Caco-2 (cell line): ENCODE data around the gene NEURL1B. TPM values are rescaled to one million over a fixed set of nuclear protein-coding genes. Genes with fewer than 3 reads are reported as not detected.

Experiments
- BruUV-seq: library from RNA; stranded (reverse); fragments of 400-500 nt; replicated peaks from 2 replicates; lab custom pipeline; 2021; lab: Mats Ljungman, UMichigan
- CTCF ChIA-PET: fragments of 300-600 bp; sonication (Branson Sonifier 250); formaldehyde crosslinking; loops from one replicate; lab custom pipeline; 2022; ENCODE audit warnings: antibody characterized with exemption; lab: Charles Lee
- POLR2A ChIA-PET: fragments of 300-600 bp; sonication (Branson Sonifier 250); formaldehyde crosslinking; loops from one replicate; lab custom pipeline; 2022; ENCODE audit warnings: antibody characterized with exemption; lab: Charles Lee
- DNase-seq, 2 experiments: peaks; one replicate each; pipeline versions ENCODE4 v3.0.0 to v3.0.0-alpha.2; 2020 to 2022
- H3K27me3 ChIP-seq: replicated peaks from 2 replicates; pipeline ENCODE4 v1.6.0; 2011; ENCODE audit warnings: low read length; ENCODE audit not compliant: control insufficient read depth, insufficient read depth
- H3K36me3 ChIP-seq: 2 replicates; pipeline ENCODE4 v1.5.1; 2011; ENCODE audit warnings: low read length; ENCODE audit not compliant: control insufficient read depth, insufficient read depth
- H3K4me1 ChIP-seq: fragments of 250-450 bp; sonication (Bioruptor Pico); 2 replicates; pipeline ENCODE4 v1.5.1; 2020; ENCODE audit warnings: mild to moderate bottlenecking
- H3K4me3 ChIP-seq: 2 replicates; pipeline ENCODE4 v1.5.1; 2011; ENCODE audit warnings: low read depth, mild to moderate bottlenecking, control low read depth, low read length
- H3K9me3 ChIP-seq: fragments of 250-450 bp; sonication (Bioruptor Pico); 2 replicates; pipeline ENCODE4 v1.5.1; 2020; ENCODE audit warnings: mild to moderate bottlenecking, moderate library complexity
- H3K27ac Mint-ChIP-seq: one replicate; pipeline ENCODE4 v1.8.0; 2022; ENCODE audit warnings: mixed read lengths; ENCODE audit not compliant: unreplicated experiment
- H3K27me3 Mint-ChIP-seq: one replicate; pipeline ENCODE4 v1.8.0; 2022; ENCODE audit warnings: mixed read lengths; ENCODE audit not compliant: insufficient read depth, unreplicated experiment
- H3K36me3 Mint-ChIP-seq: one replicate; pipeline ENCODE4 v1.8.0; 2022; ENCODE audit warnings: mild to moderate bottlenecking, mixed read lengths; ENCODE audit not compliant: insufficient read depth, unreplicated experiment
- H3K4me1 Mint-ChIP-seq: one replicate; pipeline ENCODE4 v1.8.0; 2022; ENCODE audit warnings: low read depth, mixed read lengths; ENCODE audit not compliant: unreplicated experiment
- H3K4me3 Mint-ChIP-seq: one replicate; pipeline ENCODE4 v1.8.0; 2022; ENCODE audit warnings: mild to moderate bottlenecking, moderate library complexity, mixed read lengths; ENCODE audit not compliant: unreplicated experiment
- H3K9me3 Mint-ChIP-seq: one replicate; pipeline ENCODE4 v1.8.0; 2022; ENCODE audit warnings: mixed read lengths; ENCODE audit not compliant: unreplicated experiment
- CTCF ChIP-seq, 2 experiments: fragments of 200-600 bp in 1 of 2; IDR thresholded peaks; 1 replicate in 1 of 2; 2 replicates in 1 of 2; pipeline versions ENCODE4 v1.5.1 to v1.8.0; 2011 to 2022; ENCODE audit warnings: antibody characterized with exemption in 1 of 2, control low read depth in 1 of 2, inconsistent platforms in 1 of 2, low read depth in 1 of 2, low read length in 1 of 2, mild to moderate bottlenecking in 1 of 2, moderate library complexity in 1 of 2; ENCODE audit not compliant: insufficient read depth in 1 of 2, severe bottlenecking in 1 of 2, unreplicated experiment in 1 of 2
- intact Hi-C: fragments of 100-400 bp; cut with micrococcal nuclease; formaldehyde crosslinking; loops from one replicate; pipeline ENCODE4 v1.10.0; 2022; ENCODE audit not compliant: unreplicated experiment
- total RNA-seq: library from RNA; stranded (reverse); gene quantifications from 2 replicates; pipeline ENCODE4 v1.2.3, GENCODE V29; 2022

The NEURL1B gene
- total RNA-seq, 1 experiment from 2014 or later, result 7.6 TPM

- intact Hi-C loops, result loop anchor here (1.0 kb wide), 1 partner anchor 220 kb away; no protein-coding TSS in a partner anchor
- POLR2A ChIA-PET, result no interaction called here
- H3K4me1 Mint-ChIP-seq, result peaks cover 6% of the 10 kb centered on the region
Measured at GRCh38 chr5:172712610-172713009, 71.5 kb downstream of the NEURL1B start.

GRCh38 chr5:172713113-172713808 lies 72.2 kb downstream of the NEURL1B start:
- BruUV-seq, result no TSS peak
- Histone ChIP-seq H3K9me3 (no peaks in the 10 kb centered on the region), H3K4me3 (peak overlapping the region; percentile 8; the same call in 1 of the 2 replicates), H3K4me1 (peaks cover 23% of the 10 kb centered on the region), H3K27me3 (no peaks in the 10 kb centered on the region), H3K36me3 (no peaks in the 10 kb centered on the region)
- peaks cover 6% of the 10 kb centered on the region for H3K4me1 Mint-ChIP-seq
- DNase-seq, result peak in 1 of 2 experiments; percentile 80
- TF ChIP-seq CTCF (IDR thresholded peaks at IDR 0.05; ENCODE audit: insufficient read depth in 1 of 2, low read depth in 1 of 2, low read length in 1 of 2, severe bottlenecking in 1 of 2, unreplicated experiment in 1 of 2), result peak; percentile 93 to 97
- H3K4me3 Mint-ChIP-seq, result peak overlapping the region; percentile 54
- intact Hi-C loops, result loop anchor here (1.0 kb wide), 1 partner anchor 219 kb away; no protein-coding TSS in a partner anchor
- no peaks in the 10 kb centered on the region for H3K9me3 Mint-ChIP-seq
- POLR2A ChIA-PET, result no interaction called here
- no peaks in the 10 kb centered on the region for H3K27me3 Mint-ChIP-seq
- no peaks in the 10 kb centered on the region for H3K36me3 Mint-ChIP-seq
- CTCF ChIA-PET, result interaction anchor here (0.6 to 3.1 kb wide), 3 partner anchors 51 to 219 kb away, joined by 3 to 31 read pairs (median 4); no protein-coding TSS in a partner anchor
- no peak overlapping the region for H3K27ac Mint-ChIP-seq

More at GRCh38 chr5:172712610-172713009, 71.5 kb downstream of the NEURL1B start:
- CTCF ChIA-PET, result interaction anchor here (1.3 to 3.1 kb wide), 2 partner anchors 60 to 220 kb away, joined by 4 to 31 read pairs; no protein-coding TSS in a partner anchor
- DNase-seq, result no peak
- BruUV-seq, result no TSS peak
- Histone ChIP-seq H3K27me3 (no peaks in the 10 kb centered on the region), H3K9me3 (no peaks in the 10 kb centered on the region), H3K4me3 (no peak overlapping the region), H3K4me1 (peaks cover 23% of the 10 kb centered on the region), H3K36me3 (no peaks in the 10 kb centered on the region)
- Mint-ChIP-seq H3K9me3 (no peaks in the 10 kb centered on the region), H3K4me3 (no peak overlapping the region), H3K36me3 (no peaks in the 10 kb centered on the region), H3K27me3 (no peaks in the 10 kb centered on the region), H3K27ac (no peak overlapping the region)
- no peak for TF ChIP-seq CTCF (IDR thresholded peaks at IDR 0.05; ENCODE audit: insufficient read depth in 1 of 2, low read depth in 1 of 2, low read length in 1 of 2, severe bottlenecking in 1 of 2, unreplicated experiment in 1 of 2)

- ChIA-PET POLR2A (interaction anchor here (1.3 kb wide), 1 partner anchor 58 kb away, joined by 10 read pairs; the partner anchor contains the start of gene DUSP1), CTCF (interaction anchor here (0.5 to 3.1 kb wide), 16 partner anchors 11 to 257 kb away, joined by 3 to 31 read pairs (median 6); partner anchors contain the start of gene DUSP1)
- Histone ChIP-seq H3K27me3 (no peaks in the 10 kb centered on the region), H3K36me3 (no peaks in the 10 kb centered on the region), H3K4me3 (no peak overlapping the region), H3K4me1 (peaks cover 23% of the 10 kb centered on the region), H3K9me3 (no peaks in the 10 kb centered on the region)
- intact Hi-C loops, result loop anchor here (1.0 kb wide), 1 partner anchor 218 kb away; no protein-coding TSS in a partner anchor
- TF ChIP-seq CTCF (IDR thresholded peaks at IDR 0.05; ENCODE audit: insufficient read depth in 1 of 2, low read depth in 1 of 2, low read length in 1 of 2, severe bottlenecking in 1 of 2, unreplicated experiment in 1 of 2), result no peak
- Mint-ChIP-seq H3K4me1 (peaks cover 6% of the 10 kb centered on the region), H3K36me3 (no peaks in the 10 kb centered on the region), H3K4me3 (no peak overlapping the region), H3K27me3 (no peaks in the 10 kb centered on the region), H3K27ac (no peak overlapping the region), H3K9me3 (no peaks in the 10 kb centered on the region)
- no peak for DNase-seq
- no TSS peak for BruUV-seq
Measured at GRCh38 chr5:172713809-172714490, 72.9 kb downstream of the NEURL1B start.
